H1 (cell line): ENCODE results near the gene NR2C2. TPM values are rescaled to one million over a fixed set of nuclear protein-coding genes. Genes with fewer than 3 reads are reported as not detected.

ENCODE experiments used
- CTCF ChIA-PET: fragments of 300-600 bp; sonication (Branson Sonifier 250); formaldehyde crosslinking; loops from one replicate; lab custom pipeline; 2021; ENCODE audit not compliant: partially characterized antibody; lab: Charles Lee
- POLR2A ChIA-PET: fragments of 300-600 bp; sonication (Branson Sonifier 250); formaldehyde crosslinking; loops from one replicate; lab custom pipeline; 2021; ENCODE audit warnings: inconsistent platforms; ENCODE audit not compliant: partially characterized antibody; lab: Charles Lee
- DNase-seq, 2 experiments: peaks; one replicate each; pipeline versions ENCODE4 v3.0.0 to v3.0.0-alpha.2; 2010 to 2022; ENCODE audit warnings: low spot score in 2 of 2, low read depth in 1 of 2, mixed read lengths in 1 of 2
- FAIRE-seq: peaks from 2 replicates; lab custom pipeline; 2011; peaks lifted over from hg19 to GRCh38; lab: Jason Lieb, UNC
- H2AFZ ChIP-seq: 2 replicates; pipeline ENCODE4 v1.8.1; 2012; ENCODE audit warnings: low read length, inconsistent platforms
- H2AK5ac ChIP-seq: 2 replicates; pipeline ENCODE4 v1.6.1; 2013; ENCODE audit warnings: low read depth, low read length
- H2BK120ac ChIP-seq: replicated peaks from 2 replicates; pipeline ENCODE3; 2013; ENCODE audit warnings: low read depth, low read length, inconsistent platforms
- H2BK12ac ChIP-seq: 2 replicates; pipeline ENCODE4 v1.6.1; 2013; ENCODE audit warnings: low read depth, low read length
- H2BK15ac ChIP-seq: 2 replicates; pipeline ENCODE4 v1.6.1; 2013; ENCODE audit warnings: low read length
- H2BK20ac ChIP-seq: 2 replicates; pipeline ENCODE4 v1.6.1; 2013; ENCODE audit warnings: low read length
- H2BK5ac ChIP-seq: 2 replicates; pipeline ENCODE4 v1.6.1; 2013; ENCODE audit warnings: low read depth, low read length
- H3K14ac ChIP-seq: 2 replicates; pipeline ENCODE4 v1.6.1; 2013; ENCODE audit warnings: inconsistent platforms; ENCODE audit not compliant: insufficient read length
- H3K18ac ChIP-seq: 2 replicates; pipeline ENCODE4 v1.6.1; 2013; ENCODE audit warnings: low read length; ENCODE audit errors: extremely low read depth
- H3K23ac ChIP-seq: 2 replicates; pipeline ENCODE4 v1.6.1; 2013; ENCODE audit warnings: inconsistent platforms; ENCODE audit not compliant: insufficient read length
- H3K23me2 ChIP-seq: 2 replicates; pipeline ENCODE4 v1.6.1; 2013; ENCODE audit warnings: low read depth, low read length
- H3K27ac ChIP-seq: 2 replicates; pipeline ENCODE4 v1.6.1; 2011; ENCODE audit warnings: low read depth, low read length, inconsistent platforms
- H3K27me3 ChIP-seq, 4 experiments: replicated peaks in 1 of 4; 1 replicate in 1 of 4; 2 replicates in 3 of 4; pipeline versions ENCODE4 v1.6.1 to v1.8.1; 2011 to 2013; ENCODE audit warnings: low read length in 3 of 4, mild to moderate bottlenecking in 3 of 4, inconsistent platforms in 2 of 4, mixed read lengths in 2 of 4, moderate library complexity in 1 of 4; ENCODE audit not compliant: control insufficient read depth in 3 of 4, insufficient read depth in 3 of 4; ENCODE audit errors: extremely low read depth in 1 of 4
- H3K36me3 ChIP-seq, 4 experiments: 2 replicates each; pipeline versions ENCODE4 v1.6.1 to v1.8.1; 2011 to 2013; ENCODE audit warnings: mild to moderate bottlenecking in 4 of 4, low read length in 3 of 4, moderate library complexity in 2 of 4, control low read depth in 1 of 4, inconsistent platforms in 1 of 4; ENCODE audit not compliant: insufficient read depth in 4 of 4, control insufficient read depth in 2 of 4
- H3K4ac ChIP-seq: replicated peaks from 2 replicates; pipeline ENCODE3; 2013; ENCODE audit warnings: low read length, low read depth, mixed read lengths, inconsistent platforms; ENCODE audit not compliant: insufficient read length
- H3K4me1 ChIP-seq, 4 experiments: replicated peaks in 1 of 4; 1 replicate in 1 of 4; 2 replicates in 3 of 4; pipeline versions ENCODE4 v1.6.1 to v1.8.1; 2011 to 2013; ENCODE audit warnings: low read length in 3 of 4, inconsistent platforms in 2 of 4, mixed read lengths in 1 of 4; ENCODE audit not compliant: insufficient read depth in 4 of 4, control insufficient read depth in 3 of 4
- H3K4me2 ChIP-seq, 2 experiments: 2 replicates each; pipeline versions ENCODE4 v1.6.1 to v1.8.1; 2011 to 2013; ENCODE audit warnings: low read depth in 2 of 2, low read length in 2 of 2, control low read depth in 1 of 2, inconsistent platforms in 1 of 2, mild to moderate bottlenecking in 1 of 2; ENCODE audit not compliant: insufficient read depth in 1 of 2
- H3K4me3 ChIP-seq, 4 experiments: fragments of 200-600, 300-600 bp in 1 of 4; sonication (generic), shearing (Covaris generic), sonication (Bioruptor Twin) in 1 of 4; 2 replicates each; pipeline versions ENCODE4 v1.5.1 to v1.8.1; 2011 to 2016; ENCODE audit warnings: low read length in 4 of 4, low read depth in 3 of 4, control low read depth in 2 of 4, inconsistent platforms in 2 of 4, mild to moderate bottlenecking in 2 of 4, mixed read lengths in 1 of 4, moderate library complexity in 1 of 4; ENCODE audit not compliant: insufficient read depth in 2 of 4; ENCODE audit errors: extremely low read depth in 1 of 4
- H3K56ac ChIP-seq: replicated peaks from 2 replicates; pipeline ENCODE3; 2013; ENCODE audit warnings: low read depth, mild to moderate bottlenecking, mixed read lengths, low read length, inconsistent platforms; ENCODE audit not compliant: insufficient read length
- H3K79me1 ChIP-seq: 2 replicates; pipeline ENCODE4 v1.6.1; 2013; ENCODE audit warnings: low read depth, low read length, control low read depth
- H3K79me2 ChIP-seq, 2 experiments: 2 replicates each; pipeline versions ENCODE4 v1.6.1 to v1.8.1; 2012 to 2013; ENCODE audit warnings: low read length in 2 of 2, mild to moderate bottlenecking in 2 of 2, inconsistent platforms in 1 of 2; ENCODE audit not compliant: insufficient read depth in 2 of 2, control insufficient read depth in 1 of 2
- H3K9ac ChIP-seq, 4 experiments: replicated peaks in 1 of 4; 1 replicate in 1 of 4; 2 replicates in 3 of 4; pipeline versions ENCODE4 v1.6.1 to v1.8.1; 2011 to 2013; ENCODE audit warnings: low read depth in 3 of 4, low read length in 3 of 4, control low read depth in 2 of 4, mild to moderate bottlenecking in 2 of 4, moderate library complexity in 2 of 4, inconsistent platforms in 1 of 4; ENCODE audit errors: extremely low read depth in 1 of 4
- H3K9me3 ChIP-seq, 2 experiments: 2 replicates each; pipeline versions ENCODE4 v1.6.1 to v1.8.1; 2012 to 2013; ENCODE audit warnings: mild to moderate bottlenecking in 2 of 2, moderate library complexity in 2 of 2, control low read depth in 1 of 2, inconsistent platforms in 1 of 2, low read depth in 1 of 2, low read length in 1 of 2, mixed read lengths in 1 of 2; ENCODE audit not compliant: insufficient read depth in 2 of 2
- H4K20me1 ChIP-seq, 2 experiments: replicated peaks in 1 of 2; 2 replicates each; pipeline versions ENCODE3 to v1.8.1; 2011 to 2013; ENCODE audit warnings: inconsistent platforms in 2 of 2, low read length in 2 of 2, mild to moderate bottlenecking in 1 of 2; ENCODE audit not compliant: insufficient read depth in 2 of 2, control insufficient read depth in 1 of 2
- H4K5ac ChIP-seq: 2 replicates; pipeline ENCODE4 v1.6.1; 2013; ENCODE audit warnings: low read length, low read depth, mixed read lengths, inconsistent platforms; ENCODE audit not compliant: insufficient read length
- H4K8ac ChIP-seq: 2 replicates; pipeline ENCODE4 v1.8.0; 2013; ENCODE audit warnings: mild to moderate bottlenecking, moderate library complexity, low read length, inconsistent platforms; ENCODE audit not compliant: insufficient read depth; ENCODE audit errors: extremely low read depth
- H4K91ac ChIP-seq: replicated peaks from 2 replicates; pipeline ENCODE3; 2013; ENCODE audit warnings: low read length, mixed read lengths, inconsistent platforms; ENCODE audit not compliant: insufficient read length
- ATF3 ChIP-seq: IDR thresholded peaks from 2 replicates; pipeline ENCODE4 v1.6.1; 2011; ENCODE audit warnings: low read depth, mild to moderate bottlenecking, low read length; ENCODE audit not compliant: insufficient read depth
- BACH1 ChIP-seq: IDR thresholded peaks from 2 replicates; pipeline ENCODE4 v1.6.1; 2012; ENCODE audit warnings: low read length, improper control_type of control experiment
- CBX5 ChIP-seq: fragments of 300-800, 300-1000 bp; sonication (generic); IDR thresholded peaks from 2 replicates; pipeline ENCODE4 v1.7.1; 2016; ENCODE audit warnings: antibody characterized with exemption, low read length, low read depth
- FOSL1 ChIP-seq: IDR thresholded peaks from 2 replicates; pipeline ENCODE4 v1.6.1; 2011; ENCODE audit warnings: mild to moderate bottlenecking, low read depth, low read length, moderate library complexity; ENCODE audit not compliant: insufficient read depth
- GTF2F1 ChIP-seq: IDR thresholded peaks from 2 replicates; pipeline ENCODE4 v1.6.1; 2012; ENCODE audit warnings: low read depth, low read length, improper control_type of control experiment, borderline replicate concordance
- MAFK ChIP-seq: IDR thresholded peaks from 2 replicates; pipeline ENCODE4 v1.6.1; 2012; ENCODE audit warnings: low read depth, mild to moderate bottlenecking, improper control_type of control experiment, low read length
- POLR2A ChIP-seq, 2 experiments: IDR thresholded peaks; 1 replicate in 1 of 2; 2 replicates in 1 of 2; pipeline ENCODE4 v1.6.1; 2011; ENCODE audit warnings: low read depth in 2 of 2, low read length in 2 of 2, mild to moderate bottlenecking in 2 of 2; ENCODE audit errors: control extremely low read depth in 1 of 2
- RFX5 ChIP-seq: IDR thresholded peaks from 2 replicates; pipeline ENCODE4 v1.6.1; 2011; ENCODE audit warnings: low read depth, low read length, improper control_type of control experiment, borderline replicate concordance
- SIN3A ChIP-seq, 2 experiments: IDR thresholded peaks in 1 of 2; conservative IDR thresholded peaks in 1 of 2; 2 replicates each; pipeline ENCODE4 v1.6.1; 2011 to 2012; ENCODE audit warnings: low read length in 2 of 2, improper control_type of control experiment in 1 of 2, low read depth in 1 of 2, mild to moderate bottlenecking in 1 of 2
- SP1 ChIP-seq: IDR thresholded peaks from 2 replicates; pipeline ENCODE4 v1.6.1; 2011; ENCODE audit warnings: low read depth, low read length
- TCF12 ChIP-seq: IDR thresholded peaks from 2 replicates; pipeline ENCODE4 v1.6.1; 2011; ENCODE audit warnings: low read depth, mild to moderate bottlenecking, low read length
- YY1 ChIP-seq: IDR thresholded peaks from 2 replicates; pipeline ENCODE4 v1.6.1; 2011; ENCODE audit warnings: low read depth, mild to moderate bottlenecking, low read length
- polyA plus RNA-seq, 7 experiments: library from polyadenylated mRNA; depleted of rRNA in 3 of 7; stranded (reverse) in 5 of 7; unstranded in 2 of 7; fragments of >200 nt in 5 of 7; fragments of 200-250 nt in 2 of 7; gene quantifications; 1 replicate in 5 of 7; 2 replicates in 1 of 7; 4 replicates in 1 of 7; pipeline versions ENCODE4 v1.2.1 to v1.2.3, GENCODE V29; 2011 to 2013; ENCODE audit warnings: missing spikeins in 2 of 7, mixed read lengths in 2 of 7
- total RNA-seq: library from RNA; stranded (reverse); fragmentation: NEBNext Ultra II Directional; extraction: Animal tissue kit (Norgen Biotek cat#: 25700); gene quantifications from 2 replicates; pipeline ENCODE4 v1.2.1, GENCODE V29; 2021

The NR2C2 gene
- total and polyA plus RNA-seq, 2 of the 8 experiments (the other 6 are each of a cell fraction or from before 2014, with no cell fraction given), result 16.6 to 44.4 TPM

GRCh38 chr3:14943042-14943441 is 4.3 kb upstream of the NR2C2 start:
- Histone ChIP-seq H3K9me3 (no peaks in the 10 kb centered on the region), H3K4ac (no peak overlapping the region), H2AK5ac (no peak overlapping the region), H2BK15ac (no peak overlapping the region), H3K27me3 (no peaks in the 10 kb centered on the region), H4K20me1 (peaks cover 7 to 17% of the 10 kb centered on the region in 2 experiments), H2BK20ac (no peak overlapping the region), H3K79me2 (peaks cover 19 to 43% of the 10 kb centered on the region in 2 experiments), H3K23ac (no peak overlapping the region), H3K23me2 (no peaks in the 10 kb centered on the region), H3K27ac (no peak overlapping the region), H3K36me3 (peaks cover 13 to 22% (median 18%) of the 10 kb centered on the region in 4 experiments), H3K14ac (no peak overlapping the region), H3K18ac (no peak overlapping the region), H4K8ac (no peak overlapping the region; the same call in 1 of the 2 replicates), H4K5ac (no peak overlapping the region), H2BK120ac (no peak overlapping the region), H2BK5ac (no peak overlapping the region), H3K4me2 (no peak overlapping the region), H2BK12ac (no peak overlapping the region), H2AFZ (no peak overlapping the region), H3K4me3 (no peak overlapping the region), H3K9ac (no peak overlapping the region), H3K56ac (no peak overlapping the region), H3K4me1 (peaks cover 0 to 4% (median 3%) of the 10 kb centered on the region in 4 experiments; a peak in 1 of 7 replicates), H3K79me1 (peaks cover 8% of the 10 kb centered on the region), H4K91ac (no peak overlapping the region)
- FAIRE-seq (no peak), DNase-seq (no peak)
- TF ChIP-seq BACH1, result no peak
- TF ChIP-seq RFX5, result no peak
- TF ChIP-seq GTF2F1, result no peak
- TF ChIP-seq TCF12, result no peak
- TF ChIP-seq POLR2A (IDR thresholded peaks at IDR 0.05; ENCODE audit: control extremely low read depth in 1 of 2, low read depth in 2 of 2, low read length in 2 of 2), result no peak
- no peak for TF ChIP-seq YY1
- TF ChIP-seq FOSL1, result no peak
- TF ChIP-seq SIN3A (conservative IDR thresholded peaks at IDR 0.05 in 1 of 2, IDR thresholded peaks at IDR 0.05 in 1 of 2; ENCODE audit: low read depth in 1 of 2, low read length in 2 of 2), result no peak
- TF ChIP-seq ATF3, result no peak
- TF ChIP-seq MAFK, result no peak
- no peak for TF ChIP-seq SP1
- no peak for TF ChIP-seq CBX5
- CTCF ChIA-PET, result interaction anchor here (0.6 to 3.4 kb wide), 4 partner anchors 17 to 299 kb away, joined by 3 to 17 read pairs (median 4); no protein-coding TSS in a partner anchor
- POLR2A ChIA-PET, result interaction anchor here (0.8 to 1.6 kb wide), 5 partner anchors 10 to 122 kb away, joined by 3 to 4 read pairs (median 3); partner anchors contain the start of gene MRPS25
